Activated CD4-positive, alpha-beta memory T cell treated with anti-CD3 and anti-CD28 coated beads, Interleukin-2, amount 10 ng/mL, durations not matched to agents 7 days and 5 days (primary cell): ENCODE measurements around the gene TBRG4. TPM values are rescaled to one million over a fixed set of nuclear protein-coding genes. Genes with fewer than 3 reads are reported as not detected.

Source experiments
- CTCF ChIA-PET: fragments of 350-600 bp; sonication (Branson Sonifier 250); formaldehyde crosslinking; loops from one replicate; lab custom pipeline; 2021; ENCODE audit warnings: antibody characterized with exemption, inconsistent platforms; lab: Charles Lee
- POLR2A ChIA-PET: fragments of 350-600 bp; sonication (Branson Sonifier 250); formaldehyde crosslinking; loops from one replicate; lab custom pipeline; 2021; ENCODE audit warnings: antibody characterized with exemption; lab: Charles Lee
- DNase-seq: peaks from one replicate; pipeline ENCODE4 v3.0.0-alpha.2; 2020
- H3K27ac Mint-ChIP-seq: one replicate; pipeline ENCODE4 v1.8.0; 2021; ENCODE audit warnings: mild to moderate bottlenecking, mixed read lengths
- H3K27me3 Mint-ChIP-seq: one replicate; pipeline ENCODE4 v1.8.0; 2021; ENCODE audit warnings: mixed read lengths
- H3K36me3 Mint-ChIP-seq: one replicate; pipeline ENCODE4 v1.8.0; 2021; ENCODE audit warnings: low read depth, mixed read lengths
- H3K4me1 Mint-ChIP-seq: one replicate; pipeline ENCODE4 v1.8.0; 2021; ENCODE audit warnings: mixed read lengths
- H3K4me3 Mint-ChIP-seq: one replicate; pipeline ENCODE4 v1.8.0; 2021; ENCODE audit warnings: mild to moderate bottlenecking, mixed read lengths
- H3K9me3 Mint-ChIP-seq: one replicate; pipeline ENCODE4 v1.8.0; 2021; ENCODE audit warnings: mixed read lengths
- total RNA-seq, 2 experiments: library from RNA; stranded (reverse); gene quantifications; one replicate each; pipeline ENCODE4 v1.2.3, GENCODE V29; 2021

Gene TBRG4
- total RNA-seq, 2 experiments from 2014 or later = 98.8 to 103 TPM

GRCh38 chr7:45073786-45074527, 37.5 kb downstream of the TBRG4 start:
- Mint-ChIP-seq H3K4me1 (peaks cover 4% of the 10 kb centered on the region), H3K9me3 (no peaks in the 10 kb centered on the region), H3K27ac (peak overlapping the region; percentile 5), H3K4me3 (no peak overlapping the region), H3K36me3 (peaks cover 66% of the 10 kb centered on the region), H3K27me3 (no peaks in the 10 kb centered on the region)
- ChIA-PET CTCF (no interaction called here), POLR2A (no interaction called here)
- no peak for DNase-seq

- Mint-ChIP-seq H3K4me1 (peaks cover 12% of the 10 kb centered on the region), H3K4me3 (no peak overlapping the region), H3K27ac (peak overlapping the region; percentile 11), H3K27me3 (no peaks in the 10 kb centered on the region), H3K9me3 (no peaks in the 10 kb centered on the region), H3K36me3 (peaks cover 74% of the 10 kb centered on the region)
- ChIA-PET POLR2A (interaction anchor here (0.6 kb wide), 1 partner anchor 72 kb away, joined by 3 read pairs; no protein-coding TSS in a partner anchor), CTCF (interaction anchor here (1.1 kb wide), 1 partner anchor 37 kb away, joined by 3 read pairs; no protein-coding TSS in a partner anchor)
- no peak for DNase-seq
These were observed 38.3 kb downstream of the TBRG4 start for GRCh38 chr7:45073031-45073785.

- Mint-ChIP-seq H3K27me3 (no peaks in the 10 kb centered on the region), H3K36me3 (peaks cover 77% of the 10 kb centered on the region), H3K4me3 (no peak overlapping the region), H3K27ac (peak overlapping the region; percentile 11), H3K9me3 (no peaks in the 10 kb centered on the region), H3K4me1 (peaks cover 20% of the 10 kb centered on the region)
- DNase-seq = no peak
- ChIA-PET POLR2A (interaction anchor here (0.6 to 1.0 kb wide), 3 partner anchors 9 to 71 kb away, joined by 3 read pairs; no protein-coding TSS in a partner anchor), CTCF (interaction anchor here (1.1 to 2.3 kb wide), 2 partner anchors 36 to 99 kb away, joined by 3 to 7 read pairs; no protein-coding TSS in a partner anchor)
These were observed 39.1 kb downstream of the TBRG4 start for GRCh38 chr7:45072131-45073030.

- Mint-ChIP-seq H3K27ac (no peak overlapping the region), H3K4me1 (peaks cover 22% of the 10 kb centered on the region), H3K4me3 (no peak overlapping the region), H3K27me3 (no peaks in the 10 kb centered on the region), H3K9me3 (no peaks in the 10 kb centered on the region), H3K36me3 (peaks cover 76% of the 10 kb centered on the region)
- CTCF ChIA-PET = interaction anchor here (2.3 kb wide), 1 partner anchor 98 kb away, joined by 7 read pairs; no protein-coding TSS in a partner anchor
- DNase-seq = no peak
- POLR2A ChIA-PET = interaction anchor here (0.6 to 1.4 kb wide), 3 partner anchors 10 to 32 kb away, joined by 3 read pairs; no protein-coding TSS in a partner anchor
These were observed 40.0 kb downstream of the TBRG4 start for GRCh38 chr7:45071528-45071927.

GRCh38 chr7:45070254-45070642, 41.2 kb downstream of the TBRG4 start:
- Mint-ChIP-seq H3K27me3 (no peaks in the 10 kb centered on the region), H3K36me3 (peaks cover 79% of the 10 kb centered on the region), H3K27ac (no peak overlapping the region), H3K4me3 (no peak overlapping the region), H3K9me3 (no peaks in the 10 kb centered on the region), H3K4me1 (peaks cover 31% of the 10 kb centered on the region)
- ChIA-PET POLR2A (interaction anchor here (0.6 to 1.7 kb wide), 3 partner anchors 33 to 91 kb away, joined by 3 to 7 read pairs (median 3); partner anchors contain the start of gene MYO1G), CTCF (interaction anchor here (1.0 to 1.4 kb wide), 2 partner anchors 68 to 91 kb away, joined by 3 read pairs; no protein-coding TSS in a partner anchor)
- no peak for DNase-seq

GRCh38 chr7:45069444-45070253, 41.8 kb downstream of the TBRG4 start:
- Mint-ChIP-seq H3K36me3 (peaks cover 80% of the 10 kb centered on the region), H3K4me1 (peaks cover 30% of the 10 kb centered on the region), H3K27me3 (no peaks in the 10 kb centered on the region), H3K4me3 (no peak overlapping the region), H3K27ac (no peak overlapping the region), H3K9me3 (no peaks in the 10 kb centered on the region)
- no peak for DNase-seq
- ChIA-PET CTCF (interaction anchor here (0.7 to 1.4 kb wide), 4 partner anchors 15 to 90 kb away, joined by 3 to 4 read pairs (median 3); no protein-coding TSS in a partner anchor), POLR2A (interaction anchor here (0.6 to 1.7 kb wide), 5 partner anchors 17 to 96 kb away, joined by 3 to 7 read pairs (median 3); no protein-coding TSS in a partner anchor)

GRCh38 chr7:45068236-45069023, 43.1 kb downstream of the TBRG4 start:
- H3K36me3 Mint-ChIP-seq = peaks cover 83% of the 10 kb centered on the region
- peak; percentile 16 for DNase-seq
- CTCF ChIA-PET = interaction anchor here (0.5 to 1.4 kb wide), 3 partner anchors 13 to 67 kb away, joined by 3 to 4 read pairs (median 3); no protein-coding TSS in a partner anchor
- H3K27ac Mint-ChIP-seq = peak overlapping the region; percentile 47
- POLR2A ChIA-PET = interaction anchor here (1.0 to 1.5 kb wide), 3 partner anchors 44 to 153 kb away, joined by 3 to 5 read pairs (median 3); no protein-coding TSS in a partner anchor
- no peak overlapping the region for H3K4me3 Mint-ChIP-seq
- H3K9me3 Mint-ChIP-seq = no peaks in the 10 kb centered on the region
- H3K4me1 Mint-ChIP-seq = peaks cover 32% of the 10 kb centered on the region
- no peaks in the 10 kb centered on the region for H3K27me3 Mint-ChIP-seq

- Mint-ChIP-seq H3K4me1 (peaks cover 33% of the 10 kb centered on the region), H3K4me3 (no peak overlapping the region), H3K27ac (no peak overlapping the region), H3K9me3 (no peaks in the 10 kb centered on the region), H3K27me3 (no peaks in the 10 kb centered on the region), H3K36me3 (peaks cover 79% of the 10 kb centered on the region)
- no peak for DNase-seq
- CTCF ChIA-PET = interaction anchor here (0.5 to 1.5 kb wide), 2 partner anchors 69 to 75 kb away, joined by 4 to 6 read pairs; no protein-coding TSS in a partner anchor
- POLR2A ChIA-PET = interaction anchor here (0.8 to 1.0 kb wide), 2 partner anchors 86 to 152 kb away, joined by 3 to 4 read pairs; no protein-coding TSS in a partner anchor
These were observed 43.9 kb downstream of the TBRG4 start for GRCh38 chr7:45067582-45067981.

- H3K9me3 Mint-ChIP-seq = no peaks in the 10 kb centered on the region
- DNase-seq = no peak
- H3K27me3 Mint-ChIP-seq = no peaks in the 10 kb centered on the region
- CTCF ChIA-PET = interaction anchor here (1.5 kb wide), 1 partner anchor 70 kb away, joined by 4 read pairs; no protein-coding TSS in a partner anchor
- no peak overlapping the region for H3K4me3 Mint-ChIP-seq
- no peak overlapping the region for H3K27ac Mint-ChIP-seq
- POLR2A ChIA-PET = no interaction called here
- peaks cover 80% of the 10 kb centered on the region for H3K36me3 Mint-ChIP-seq
- H3K4me1 Mint-ChIP-seq = peaks cover 42% of the 10 kb centered on the region
These were observed 45.1 kb downstream of the TBRG4 start for GRCh38 chr7:45066409-45066808.

- CTCF ChIA-PET = no interaction called here
- POLR2A ChIA-PET = no interaction called here
- Mint-ChIP-seq H3K27ac (no peak overlapping the region), H3K9me3 (no peaks in the 10 kb centered on the region), H3K27me3 (no peaks in the 10 kb centered on the region), H3K4me1 (peaks cover 52% of the 10 kb centered on the region), H3K36me3 (peaks cover 84% of the 10 kb centered on the region), H3K4me3 (no peak overlapping the region)
- no peak for DNase-seq
These were observed 46.2 kb downstream of the TBRG4 start for GRCh38 chr7:45065031-45065995.
